Liver (tissue), 9 donors: ENCODE measurements around the gene ZAR1. TPM values are rescaled to one million over a fixed set of nuclear protein-coding genes. Genes with fewer than 3 reads are reported as not detected.

Experiments
- DNase-seq: peaks from one replicate; pipeline ENCODE4 v3.0.0-alpha.2; 2017; ENCODE audit warnings: low spot score
- H3K27ac ChIP-seq, 2 donors: one replicate each; pipeline ENCODE4 v1.7.0; 2013; ENCODE audit warnings: inconsistent platforms in 2 of 2, low read length in 2 of 2, control low read depth in 1 of 2, low read depth in 1 of 2, mild to moderate bottlenecking in 1 of 2
- H3K27me3 ChIP-seq, 4 donors: one replicate each; pipeline versions ENCODE4 v1.6.1 to v1.7.0; 2013; ENCODE audit warnings: low read length in 3 of 4, inconsistent platforms in 1 of 4, mild to moderate bottlenecking in 1 of 4, moderate library complexity in 1 of 4; ENCODE audit not compliant: control insufficient read depth in 4 of 4, insufficient read depth in 4 of 4
- H3K36me3 ChIP-seq, 4 donors: one replicate each; pipeline versions ENCODE4 v1.6.1 to v1.7.0; 2013; ENCODE audit warnings: low read length in 3 of 4, mild to moderate bottlenecking in 3 of 4, low read depth in 1 of 4, moderate library complexity in 1 of 4; ENCODE audit not compliant: control insufficient read depth in 4 of 4, insufficient read depth in 3 of 4
- H3K4me1 ChIP-seq, 4 donors: one replicate each; pipeline versions ENCODE4 v1.6.1 to v1.7.0; 2013; ENCODE audit warnings: low read length in 3 of 4, mild to moderate bottlenecking in 3 of 4, moderate library complexity in 1 of 4; ENCODE audit not compliant: control insufficient read depth in 4 of 4, insufficient read depth in 4 of 4
- H3K4me3 ChIP-seq, 3 donors: one replicate each; pipeline versions ENCODE4 v1.6.1 to v1.7.0; 2013; ENCODE audit warnings: low read length in 3 of 3, control low read depth in 1 of 3, low read depth in 1 of 3, mild to moderate bottlenecking in 1 of 3
- H3K9ac ChIP-seq, 2 donors: one replicate each; pipeline ENCODE4 v1.7.0; 2013; ENCODE audit warnings: low read length in 2 of 2, mild to moderate bottlenecking in 2 of 2, moderate library complexity in 2 of 2, control low read depth in 1 of 2, low read depth in 1 of 2
- H3K9me3 ChIP-seq, 4 donors: one replicate each; pipeline versions ENCODE4 v1.6.1 to v1.7.0; 2013; ENCODE audit warnings: low read length in 3 of 4; ENCODE audit not compliant: control insufficient read depth in 4 of 4
- ATF3 ChIP-seq: IDR thresholded peaks from 2 replicates; pipeline ENCODE4 v1.6.1; 2016; ENCODE audit warnings: antibody characterized with exemption
- CTCF ChIP-seq: fragments of 150-350 bp; IDR thresholded peaks from 2 replicates; pipeline ENCODE4 v1.5.1; 2017; ENCODE audit warnings: improper control_type of control experiment, low read depth, low read length; ENCODE audit not compliant: missing input control
- FOXA1 ChIP-seq: IDR thresholded peaks from 2 replicates; pipeline ENCODE4 v1.6.1; 2016; ENCODE audit warnings: antibody characterized with exemption
- FOXA2 ChIP-seq: IDR thresholded peaks from 2 replicates; pipeline ENCODE4 v1.6.1; 2016; ENCODE audit warnings: antibody characterized with exemption
- GABPA ChIP-seq, 2 donors: IDR thresholded peaks in 1 of 2; conservative IDR thresholded peaks in 1 of 2; 2 replicates each; pipeline ENCODE4 v1.6.1; 2016; ENCODE audit warnings: antibody characterized with exemption in 2 of 2, mild to moderate bottlenecking in 1 of 2, moderate library complexity in 1 of 2
- HNF4G ChIP-seq: IDR thresholded peaks from 2 replicates; pipeline ENCODE4 v1.6.1; 2016; ENCODE audit warnings: antibody characterized with exemption
- JUND ChIP-seq, 2 donors: IDR thresholded peaks; 2 replicates each; pipeline ENCODE4 v1.6.1; 2016; ENCODE audit warnings: antibody characterized with exemption in 2 of 2
- MAX ChIP-seq: IDR thresholded peaks from 2 replicates; pipeline ENCODE4 v1.6.1; 2016; ENCODE audit warnings: antibody characterized with exemption
- NR2F2 ChIP-seq: IDR thresholded peaks from 2 replicates; pipeline ENCODE4 v1.6.1; 2016; ENCODE audit warnings: antibody characterized with exemption
- RAD21 ChIP-seq, 2 donors: IDR thresholded peaks; 2 replicates each; pipeline ENCODE4 v1.6.1; 2016; ENCODE audit warnings: antibody characterized with exemption in 2 of 2, mild to moderate bottlenecking in 2 of 2
- SP1 ChIP-seq: IDR thresholded peaks from 2 replicates; pipeline ENCODE4 v1.6.1; 2018; ENCODE audit warnings: antibody characterized with exemption, mild to moderate bottlenecking
- WGBS: extraction: QIAGEN DNeasy Blood & Tissue Kit; methylation state at CpG from one replicate; pipeline ENCODE4 v1.1.7; 2013; 5-methylcytosine and 5-hydroxymethylcytosine counted together
- polyA plus RNA-seq, 2 donors: library from polyadenylated mRNA; stranded (reverse) in 1 of 2; unstranded in 1 of 2; fragments of 200-250 nt in 1 of 2; fragments of >200 nt in 1 of 2; fragmentation: Nextera tagmentation in 1 of 2; extraction: Ambion mirVana in 1 of 2; gene quantifications; one replicate each; pipeline versions ENCODE4 v1.2.1 to v1.2.3, GENCODE V29; 2013 to 2015
- total RNA-seq, 2 donors: library from RNA; depleted of rRNA; stranded (reverse); fragments of >200 nt; gene quantifications; one replicate each; pipeline ENCODE4 v1.2.3, GENCODE V29; 2014
- donor health status: healthy.
- donor health status: healthy.
- donor health status: healthy.
- donor health status: healthy.
- donor health status: healthy.

Gene ZAR1
- total and polyA plus RNA-seq, 4 donors = 0.28 TPM; not detected in 3

GRCh38 chr4:48543796-48544195 is 53.7 kb downstream of the ZAR1 start:
- H3K27ac ChIP-seq = no peak overlapping the region
- 78% methylated on average over 3 of the region's 3 CpGs for WGBS
- peaks cover 1 to 31% (median 26%) of the 10 kb centered on the region in 4 donors for H3K36me3 ChIP-seq
- TF ChIP-seq GABPA (IDR thresholded peaks at IDR 0.05 in 1 of 2, conservative IDR thresholded peaks at IDR 0.05 in 1 of 2) = no peak
- TF ChIP-seq ATF3 = no peak
- TF ChIP-seq RAD21 (IDR thresholded peaks at IDR 0.05) = no peak
- TF ChIP-seq HNF4G = no peak
- TF ChIP-seq FOXA1 = no peak
- no peak for TF ChIP-seq JUND (IDR thresholded peaks at IDR 0.05)
- no peak for TF ChIP-seq CTCF
- TF ChIP-seq MAX = no peak
- TF ChIP-seq NR2F2 = no peak
- TF ChIP-seq SP1 = no peak
- no peak for TF ChIP-seq FOXA2
- H3K9ac ChIP-seq = no peak overlapping the region
- H3K4me1 ChIP-seq = peaks cover 0 to 7% (median 4%) of the 10 kb centered on the region in 4 donors
- no peaks in the 10 kb centered on the region for H3K9me3 ChIP-seq
- no peaks in the 10 kb centered on the region for H3K27me3 ChIP-seq
- no peak overlapping the region for H3K4me3 ChIP-seq
- no peak for DNase-seq

Other genes with a start within 250 kb of the ZAR1 start
- gene TEC, start 220.4 kb upstream of the ZAR1 start, total RNA-seq = 1 to 10 TPM; 2.0 to 4.7 TPM
- 1 to 10 TPM; 1.1 to 1.9 TPM for gene TEC, start 220.4 kb upstream of the ZAR1 start, polyA plus RNA-seq
- gene SLAIN2, start 148.7 kb upstream of the ZAR1 start, total RNA-seq = 10 to 100 TPM; 12.1 to 32.5 TPM
- gene SLAIN2, start 148.7 kb upstream of the ZAR1 start, polyA plus RNA-seq = 10 to 100 TPM; 13.7 to 19.5 TPM
- gene SLC10A4, start 6.9 kb upstream of the ZAR1 start, total RNA-seq = 1 to 10 TPM in 1 of 2 donors, under 1 TPM in 1; 0.08 to 1.8 TPM
- gene SLC10A4, start 6.9 kb upstream of the ZAR1 start, polyA plus RNA-seq = not detected